Suprapubic skin (tissue), 4 donors: Measurements from ENCODE around the gene JAML. TPM values are rescaled to one million over a fixed set of nuclear protein-coding genes. Genes with fewer than 3 reads are reported as not detected.
A peak's percentile ranks its signal among the peaks of the same experiment; 100 is the strongest.

Experiments
- DNase-seq, 2 donors: peaks; one replicate each; pipeline ENCODE4 v3.0.0-alpha.2; 2019; ENCODE audit warnings: low spot score in 2 of 2
- H3K27ac ChIP-seq: fragments of 200-600 bp; sonication (generic); one replicate; pipeline ENCODE4 v1.5.1; 2019
- H3K27me3 ChIP-seq: fragments of 200-600 bp; sonication (generic); one replicate; pipeline ENCODE4 v1.5.1; 2019
- H3K36me3 ChIP-seq: fragments of 200-600 bp; sonication (generic); one replicate; pipeline ENCODE4 v1.5.1; 2019
- H3K4me1 ChIP-seq: fragments of 200-600 bp; sonication (generic); one replicate; pipeline ENCODE4 v1.5.1; 2019
- H3K4me3 ChIP-seq: fragments of 200-600 bp; sonication (generic); one replicate; pipeline ENCODE4 v1.5.1; 2019; ENCODE audit warnings: mild to moderate bottlenecking
- H3K9me3 ChIP-seq: fragments of 200-600 bp; sonication (generic); one replicate; pipeline ENCODE4 v1.5.1; 2019
- CTCF ChIP-seq, 2 donors: fragments of 200-600 bp in 1 of 2; fragments of 450-650 bp in 1 of 2; sonication (generic) in 1 of 2; IDR thresholded peaks; one replicate each; pipeline ENCODE4 v1.5.1; 2016 to 2019; ENCODE audit warnings: antibody characterized with exemption in 2 of 2, mild to moderate bottlenecking in 1 of 2, moderate library complexity in 1 of 2
- EP300 ChIP-seq: sonication (generic); formaldehyde crosslinking; IDR thresholded peaks from one replicate; pipeline ENCODE4 v1.6.1; 2017; ENCODE audit warnings: antibody characterized with exemption
- POLR2A ChIP-seq, 2 donors: fragments of 450-650 bp; IDR thresholded peaks; one replicate each; pipeline ENCODE4 v1.6.1; 2017; ENCODE audit warnings: antibody characterized with exemption in 2 of 2, mild to moderate bottlenecking in 2 of 2, moderate library complexity in 2 of 2
- POLR2AphosphoS5 ChIP-seq, 3 donors: sonication (generic); formaldehyde crosslinking; IDR thresholded peaks; one replicate each; pipeline ENCODE4 v1.6.1; 2017; ENCODE audit warnings: antibody characterized with exemption in 3 of 3
- WGBS: methylation state at CpG from one replicate; pipeline ENCODE4 v1.1.5; 2018; 5-methylcytosine and 5-hydroxymethylcytosine counted together
- total RNA-seq, 4 donors: library from RNA; depleted of rRNA; stranded (reverse); fragments of >200 nt; gene quantifications; one replicate each; pipeline ENCODE4 v1.1.0, GENCODE V29; 2016

JAML gene
- total RNA-seq, 4 donors from 2014 or later, result 1.1 to 4.9 (median 2.1) TPM; not detected in 1

GRCh38 chr11:118175031-118175992 lies 49.5 kb downstream of the JAML start:
- DNase-seq, result no peak

GRCh38 chr11:118174006-118174567 lies 50.7 kb downstream of the JAML start:
- no peak overlapping the region for H3K4me3 ChIP-seq
- no peak for TF ChIP-seq POLR2A (IDR thresholded peaks at IDR 0.05)
- H3K27me3 ChIP-seq, result peaks cover 10% of the 10 kb centered on the region
- DNase-seq, result no peak
- peaks cover 41% of the 10 kb centered on the region for H3K4me1 ChIP-seq
- H3K9me3 ChIP-seq, result no peaks in the 10 kb centered on the region
- 92% methylated on average over 9 of the region's 9 CpGs for WGBS
- no peak overlapping the region for H3K27ac ChIP-seq
- H3K36me3 ChIP-seq, result no peaks in the 10 kb centered on the region

More at GRCh38 chr11:118175031-118175992, 49.5 kb downstream of the JAML start:
- H3K4me3 ChIP-seq, result peak overlapping the region; percentile 29
- H3K27me3 ChIP-seq, result peaks cover 1% of the 10 kb centered on the region
- peak overlapping the region; percentile 45 for H3K27ac ChIP-seq
- 36% methylated on average over 13 of the region's 13 CpGs for WGBS
- no peaks in the 10 kb centered on the region for H3K9me3 ChIP-seq
- TF ChIP-seq POLR2AphosphoS5 (IDR thresholded peaks at IDR 0.05) (no peak), CTCF (IDR thresholded peaks at IDR 0.05) (no peak), EP300 (no peak), POLR2A (IDR thresholded peaks at IDR 0.05) (no peak)
- H3K4me1 ChIP-seq, result peaks cover 46% of the 10 kb centered on the region
- H3K36me3 ChIP-seq, result no peaks in the 10 kb centered on the region

- no peak overlapping the region for H3K4me3 ChIP-seq
- no peaks in the 10 kb centered on the region for H3K36me3 ChIP-seq
- peaks cover 10% of the 10 kb centered on the region for H3K27me3 ChIP-seq
- no peak for DNase-seq
- no peak overlapping the region for H3K27ac ChIP-seq
- TF ChIP-seq EP300 (no peak), CTCF (IDR thresholded peaks at IDR 0.05) (no peak), POLR2A (IDR thresholded peaks at IDR 0.05) (no peak), POLR2AphosphoS5 (IDR thresholded peaks at IDR 0.05) (no peak)
- no peaks in the 10 kb centered on the region for H3K9me3 ChIP-seq
- 55% methylated on average over 7 of the region's 9 CpGs for WGBS
- peaks cover 41% of the 10 kb centered on the region for H3K4me1 ChIP-seq
These were observed 52.5 kb downstream of the JAML start for GRCh38 chr11:118172356-118172755.

- peak; percentile 76 to 90 for DNase-seq
- Histone ChIP-seq H3K36me3 (no peaks in the 10 kb centered on the region), H3K27me3 (peaks cover 10% of the 10 kb centered on the region), H3K4me3 (no peak overlapping the region), H3K9me3 (no peaks in the 10 kb centered on the region), H3K4me1 (peaks cover 36% of the 10 kb centered on the region), H3K27ac (no peak overlapping the region)
- TF ChIP-seq CTCF (IDR thresholded peaks at IDR 0.05) (peak; percentile 64 to 85), POLR2A (IDR thresholded peaks at IDR 0.05) (no peak), EP300 (no peak), POLR2AphosphoS5 (IDR thresholded peaks at IDR 0.05) (no peak)
- 28% methylated on average over 6 of the region's 29 CpGs for WGBS
These were observed 53.3 kb downstream of the JAML start for GRCh38 chr11:118171269-118172062.

GRCh38 chr11:118170882-118171268 lies 53.9 kb downstream of the JAML start:
- DNase-seq, result no peak
- Histone ChIP-seq H3K4me1 (peaks cover 31% of the 10 kb centered on the region), H3K27me3 (peaks cover 10% of the 10 kb centered on the region), H3K36me3 (no peaks in the 10 kb centered on the region), H3K9me3 (no peaks in the 10 kb centered on the region), H3K4me3 (no peak overlapping the region), H3K27ac (no peak overlapping the region)
- TF ChIP-seq EP300, result no peak
- 39% methylated on average over 7 of the region's 8 CpGs for WGBS

GRCh38 chr11:118170231-118170630 lies 54.6 kb downstream of the JAML start:
- TF ChIP-seq CTCF (IDR thresholded peaks at IDR 0.05) (no peak), POLR2AphosphoS5 (IDR thresholded peaks at IDR 0.05) (no peak), EP300 (no peak), POLR2A (IDR thresholded peaks at IDR 0.05) (no peak)
- Histone ChIP-seq H3K36me3 (no peaks in the 10 kb centered on the region), H3K27ac (no peak overlapping the region), H3K9me3 (no peaks in the 10 kb centered on the region), H3K4me3 (no peak overlapping the region), H3K27me3 (peaks cover 10% of the 10 kb centered on the region), H3K4me1 (peaks cover 24% of the 10 kb centered on the region)
- WGBS, result 90% methylated on average over 9 of the region's 9 CpGs
- DNase-seq, result no peak
